ENCODE measurements around the gene HIP1. TPM values are rescaled to one million over a fixed set of nuclear protein-coding genes. Genes with fewer than 3 reads are reported as not detected.
"Not testable (repeated sequence)": the region's sequence is repeated elsewhere in the genome, so short reads cannot be mapped to it uniquely, and the experiment has no call there.

Gene HIP1
- total RNA-seq, 1 donor from 2014 or later = 30.9 TPM

DNA sequence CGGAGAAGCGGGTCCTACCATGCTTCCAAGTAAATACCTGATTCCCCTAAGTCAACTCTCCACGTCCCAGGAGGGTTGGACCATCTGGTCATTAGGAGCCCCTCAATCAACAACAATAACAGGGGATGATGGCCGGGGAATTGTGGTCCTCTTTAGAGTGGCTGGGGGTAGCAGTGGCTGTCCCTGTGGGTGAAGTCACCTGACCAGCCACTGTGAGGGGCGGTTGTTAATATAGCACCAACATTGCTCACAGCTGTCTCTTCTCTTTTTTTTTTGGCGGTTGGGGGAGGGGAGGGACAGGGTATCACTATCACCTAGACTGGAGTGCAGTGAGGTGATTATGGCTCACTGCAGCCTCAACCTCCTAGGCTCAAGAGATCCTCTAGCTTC is 178.8 kb downstream of the HIP1 start:
- no peak for DNase-seq (ENCODE audit: low spot score in 2 of 2, unreplicated experiment in 2 of 2)
- H3K9me3 Mint-ChIP-seq = no peaks in the 10 kb centered on the region
- H3K27me3 Mint-ChIP-seq (ENCODE audit: low read depth) = peaks cover 11% of the 10 kb centered on the region
- H3K4me3 Mint-ChIP-seq = no peak overlapping the region
- no peak overlapping the region for H3K27ac Mint-ChIP-seq
- TF ChIP-seq, protein P1, sequence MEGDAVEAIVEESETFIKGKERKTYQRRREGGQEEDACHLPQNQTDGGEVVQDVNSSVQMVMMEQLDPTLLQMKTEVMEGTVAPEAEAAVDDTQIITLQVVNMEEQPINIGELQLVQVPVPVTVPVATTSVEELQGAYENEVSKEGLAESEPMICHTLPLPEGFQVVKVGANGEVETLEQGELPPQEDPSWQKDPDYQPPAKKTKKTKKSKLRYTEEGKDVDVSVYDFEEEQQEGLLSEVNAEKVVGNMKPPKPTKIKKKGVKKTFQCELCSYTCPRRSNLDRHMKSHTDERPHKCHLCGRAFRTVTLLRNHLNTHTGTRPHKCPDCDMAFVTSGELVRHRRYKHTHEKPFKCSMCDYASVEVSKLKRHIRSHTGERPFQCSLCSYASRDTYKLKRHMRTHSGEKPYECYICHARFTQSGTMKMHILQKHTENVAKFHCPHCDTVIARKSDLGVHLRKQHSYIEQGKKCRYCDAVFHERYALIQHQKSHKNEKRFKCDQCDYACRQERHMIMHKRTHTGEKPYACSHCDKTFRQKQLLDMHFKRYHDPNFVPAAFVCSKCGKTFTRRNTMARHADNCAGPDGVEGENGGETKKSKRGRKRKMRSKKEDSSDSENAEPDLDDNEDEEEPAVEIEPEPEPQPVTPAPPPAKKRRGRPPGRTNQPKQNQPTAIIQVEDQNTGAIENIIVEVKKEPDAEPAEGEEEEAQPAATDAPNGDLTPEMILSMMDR (IDR thresholded peaks at IDR 0.05; ENCODE audit: unreplicated experiment) = no peak
- peaks cover 2% of the 10 kb centered on the region for H3K4me1 Mint-ChIP-seq
- peaks cover 35% of the 10 kb centered on the region for H3K36me3 Mint-ChIP-seq

DNA sequence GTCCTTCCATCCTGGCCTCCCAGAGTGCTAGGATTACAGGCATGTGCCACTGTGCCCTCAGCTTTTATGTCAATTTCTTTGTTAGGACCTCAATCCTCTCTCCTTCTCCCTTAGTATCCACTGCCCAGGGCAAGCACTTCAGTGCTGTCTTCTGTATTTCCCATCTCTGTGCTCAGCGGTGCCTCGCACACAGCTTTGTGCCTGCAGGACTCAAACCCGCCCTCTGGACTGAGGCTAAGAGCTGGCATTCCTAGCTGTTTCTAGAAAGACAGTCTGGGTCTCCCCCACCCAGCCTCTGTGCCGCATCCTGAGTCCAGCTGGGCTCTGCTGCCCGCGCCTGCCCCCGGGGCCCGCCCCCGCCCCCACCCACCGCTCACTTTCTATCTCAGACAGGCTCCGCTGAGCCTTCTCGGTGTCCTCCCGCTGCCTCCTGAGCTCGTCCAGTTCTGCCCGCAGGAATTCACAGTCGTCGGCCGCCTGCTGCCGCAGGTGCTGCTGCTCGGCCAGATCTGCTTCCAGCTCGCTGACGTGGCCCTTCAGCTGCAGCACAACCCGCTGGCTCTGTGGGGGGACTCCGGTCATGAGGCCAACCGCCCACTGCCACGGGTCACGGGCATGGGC is 179.3 kb downstream of the HIP1 start:
- TF ChIP-seq, protein P1 (IDR thresholded peaks at IDR 0.05; ENCODE audit: unreplicated experiment) = no peak
- peaks cover 36% of the 10 kb centered on the region for H3K36me3 Mint-ChIP-seq
- no peak overlapping the region for H3K4me3 Mint-ChIP-seq
- H3K27ac Mint-ChIP-seq = no peak overlapping the region
- H3K4me1 Mint-ChIP-seq = no peaks in the 10 kb centered on the region
- H3K9me3 Mint-ChIP-seq = no peaks in the 10 kb centered on the region
- H3K27me3 Mint-ChIP-seq (ENCODE audit: low read depth) = peaks cover 11% of the 10 kb centered on the region
- DNase-seq (ENCODE audit: low spot score in 2 of 2, unreplicated experiment in 2 of 2) = no peak

DNA sequence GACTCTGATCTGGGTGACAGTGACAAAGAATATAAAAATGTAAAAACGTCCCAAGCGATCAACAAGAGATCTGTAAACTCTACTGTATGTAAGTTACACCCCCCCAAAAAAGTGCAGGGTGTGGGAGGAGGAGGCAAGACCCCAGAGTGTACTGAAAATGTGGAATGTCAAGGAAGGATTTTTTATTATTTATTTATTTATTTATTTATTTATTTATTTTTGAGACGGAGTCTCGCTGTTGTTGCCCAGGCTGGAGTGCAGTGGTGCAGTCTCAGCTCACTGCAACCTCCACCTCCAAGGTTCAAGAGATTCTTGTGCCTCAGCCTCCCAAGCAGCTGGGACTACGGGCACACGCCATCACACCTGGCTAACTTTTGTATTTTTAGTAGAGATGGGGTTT is 181.9 kb downstream of the HIP1 start:
- not testable (repeated sequence) for DNase-seq (ENCODE audit: low spot score in 2 of 2, unreplicated experiment in 2 of 2); H3K27me3 Mint-ChIP-seq (ENCODE audit: low read depth); H3K4me3 Mint-ChIP-seq; H3K9me3 Mint-ChIP-seq; H3K4me1 Mint-ChIP-seq; H3K27ac Mint-ChIP-seq
- H3K36me3 Mint-ChIP-seq = peaks cover 36% of the 10 kb centered on the region

DNA sequence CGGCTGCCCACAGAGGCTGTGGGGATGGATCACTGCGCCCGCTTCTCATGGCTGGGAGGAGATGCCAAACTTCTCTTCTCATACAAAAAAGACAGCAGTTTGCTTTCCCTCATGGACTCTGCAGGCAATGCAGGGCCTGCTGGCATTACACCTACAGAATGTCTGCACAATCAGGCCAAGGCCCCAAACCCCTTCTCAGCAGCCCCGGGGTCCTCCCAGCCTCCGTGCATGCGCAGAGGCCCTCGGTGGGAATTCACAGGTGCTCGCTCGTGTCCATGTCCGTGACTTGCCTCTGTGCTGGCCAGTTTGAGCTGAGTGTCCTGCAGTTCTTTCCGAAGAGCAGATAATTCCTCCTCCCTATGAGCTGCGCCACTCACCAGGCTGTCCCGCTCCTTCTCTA is 183.0 kb downstream of the HIP1 start:
- Mint-ChIP-seq H3K9me3 (no peaks in the 10 kb centered on the region), H3K4me1 (no peaks in the 10 kb centered on the region), H3K36me3 (peaks cover 30% of the 10 kb centered on the region), H3K27me3 (ENCODE audit: low read depth) (no peaks in the 10 kb centered on the region), H3K27ac (no peak overlapping the region), H3K4me3 (no peak overlapping the region)
- TF ChIP-seq, protein P1 (IDR thresholded peaks at IDR 0.05; ENCODE audit: unreplicated experiment) = no peak
- no peak for DNase-seq (ENCODE audit: low spot score in 2 of 2, unreplicated experiment in 2 of 2)

DNA sequence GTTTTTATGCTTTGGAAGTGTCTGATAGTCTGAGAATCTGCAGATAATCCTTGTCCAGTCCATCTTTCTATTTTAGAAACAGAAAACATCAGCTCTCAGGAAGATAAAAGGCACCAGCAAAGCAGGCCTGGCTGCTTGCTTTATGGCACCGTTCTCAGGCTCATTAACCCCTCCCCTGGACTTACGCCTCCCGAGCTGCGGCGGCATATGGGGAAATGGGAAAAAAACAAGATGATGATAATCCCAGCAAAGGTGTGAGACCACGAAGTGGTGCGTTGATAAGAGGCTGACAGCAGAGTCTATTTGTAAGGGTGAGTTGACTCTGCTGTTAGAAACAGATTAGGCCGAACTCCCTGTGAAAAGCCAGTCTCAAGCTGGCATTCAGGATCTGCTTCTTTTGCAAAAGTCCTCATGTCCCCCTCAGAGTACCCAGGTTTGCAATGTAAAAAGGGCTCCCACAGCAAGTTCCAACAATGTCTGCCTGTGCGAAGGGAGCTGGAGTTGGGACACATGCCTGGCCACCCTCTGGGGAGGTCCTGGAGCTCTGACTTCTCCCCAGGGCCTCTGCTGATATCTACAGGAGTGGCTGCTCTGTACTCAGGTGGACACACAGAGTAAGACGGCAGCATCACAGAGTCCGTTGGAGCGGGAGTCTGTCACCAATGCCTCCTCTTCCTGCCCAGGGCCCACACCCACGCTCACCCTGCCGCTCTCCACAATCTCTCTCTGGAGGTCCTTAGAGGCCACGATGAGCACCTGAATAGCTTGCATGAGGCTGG is 192.3 kb downstream of the HIP1 start:
- Mint-ChIP-seq H3K27me3 (ENCODE audit: low read depth) (no peaks in the 10 kb centered on the region), H3K4me3 (no peak overlapping the region), H3K4me1 (no peaks in the 10 kb centered on the region), H3K9me3 (no peaks in the 10 kb centered on the region), H3K27ac (peak overlapping the region; percentile 40), H3K36me3 (peaks cover 36% of the 10 kb centered on the region)
- TF ChIP-seq, protein P1 (IDR thresholded peaks at IDR 0.05; ENCODE audit: unreplicated experiment) = no peak
- DNase-seq (ENCODE audit: low spot score in 2 of 2, unreplicated experiment in 2 of 2) = no peak

DNA sequence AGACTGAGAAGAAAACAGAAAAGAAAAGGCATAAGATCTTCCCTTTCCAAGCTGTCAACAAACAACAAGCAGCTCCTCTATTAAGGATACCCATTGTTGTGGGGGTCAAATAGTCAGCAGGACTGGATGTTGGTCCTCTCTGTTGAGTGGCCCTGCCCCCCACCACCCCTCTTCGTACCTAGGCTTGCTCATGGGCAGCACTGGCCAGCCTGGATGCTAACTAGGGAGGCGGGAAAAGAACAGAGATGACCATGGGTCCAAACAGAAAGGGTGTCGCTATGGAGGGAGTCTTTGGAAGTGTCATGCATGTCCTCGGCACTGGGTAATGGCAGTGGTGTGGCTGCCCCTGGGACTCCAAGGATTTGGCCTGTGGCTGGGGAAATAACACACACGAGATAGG is 201.0 kb downstream of the HIP1 start:
- Mint-ChIP-seq H3K4me1 (no peaks in the 10 kb centered on the region), H3K36me3 (peaks cover 25% of the 10 kb centered on the region), H3K4me3 (no peak overlapping the region), H3K9me3 (no peaks in the 10 kb centered on the region), H3K27ac (no peak overlapping the region), H3K27me3 (ENCODE audit: low read depth) (no peaks in the 10 kb centered on the region)
- TF ChIP-seq, protein P1 (IDR thresholded peaks at IDR 0.05; ENCODE audit: unreplicated experiment) = no peak
- DNase-seq (ENCODE audit: low spot score in 2 of 2, unreplicated experiment in 2 of 2) = no peak
